ENCODE data around the gene URGCP.

DNA sequence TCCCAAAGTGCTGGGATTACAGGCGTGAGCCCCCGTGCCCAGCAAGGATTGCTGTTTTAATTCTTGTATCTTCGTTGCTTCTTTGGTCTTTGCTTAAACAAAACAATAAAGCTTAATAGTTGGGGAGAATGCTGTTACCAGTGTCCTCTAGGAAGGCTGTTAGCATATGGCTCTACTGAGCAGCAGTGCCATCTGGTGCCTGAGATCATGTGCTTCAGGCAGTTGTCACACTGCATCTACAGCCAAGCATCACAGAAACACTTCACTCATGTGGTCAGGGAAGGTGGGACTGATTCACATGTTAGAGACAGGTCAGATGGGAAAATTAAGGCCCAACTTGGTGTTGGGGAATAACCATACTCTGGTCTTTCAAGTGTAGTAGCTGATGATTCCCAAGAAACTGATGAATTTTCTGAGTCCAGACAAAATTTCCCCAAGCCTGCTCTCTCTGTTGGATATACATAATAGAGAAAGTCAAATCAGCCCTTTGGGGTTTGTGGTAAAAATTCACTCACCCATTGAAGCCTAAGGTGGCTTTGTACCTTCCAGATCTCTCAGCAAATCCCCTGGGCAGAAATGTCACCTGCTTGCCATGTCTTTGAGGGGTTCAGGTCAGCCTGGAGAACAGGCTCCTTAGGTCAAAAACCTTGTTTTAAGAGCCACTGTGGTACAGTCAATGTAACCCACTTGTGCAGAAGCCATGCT, 48.3 kb upstream of the URGCP start:
- TF ChIP-seq, protein P1, sequence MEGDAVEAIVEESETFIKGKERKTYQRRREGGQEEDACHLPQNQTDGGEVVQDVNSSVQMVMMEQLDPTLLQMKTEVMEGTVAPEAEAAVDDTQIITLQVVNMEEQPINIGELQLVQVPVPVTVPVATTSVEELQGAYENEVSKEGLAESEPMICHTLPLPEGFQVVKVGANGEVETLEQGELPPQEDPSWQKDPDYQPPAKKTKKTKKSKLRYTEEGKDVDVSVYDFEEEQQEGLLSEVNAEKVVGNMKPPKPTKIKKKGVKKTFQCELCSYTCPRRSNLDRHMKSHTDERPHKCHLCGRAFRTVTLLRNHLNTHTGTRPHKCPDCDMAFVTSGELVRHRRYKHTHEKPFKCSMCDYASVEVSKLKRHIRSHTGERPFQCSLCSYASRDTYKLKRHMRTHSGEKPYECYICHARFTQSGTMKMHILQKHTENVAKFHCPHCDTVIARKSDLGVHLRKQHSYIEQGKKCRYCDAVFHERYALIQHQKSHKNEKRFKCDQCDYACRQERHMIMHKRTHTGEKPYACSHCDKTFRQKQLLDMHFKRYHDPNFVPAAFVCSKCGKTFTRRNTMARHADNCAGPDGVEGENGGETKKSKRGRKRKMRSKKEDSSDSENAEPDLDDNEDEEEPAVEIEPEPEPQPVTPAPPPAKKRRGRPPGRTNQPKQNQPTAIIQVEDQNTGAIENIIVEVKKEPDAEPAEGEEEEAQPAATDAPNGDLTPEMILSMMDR (conservative IDR thresholded peaks at IDR 0.05 in 1 of 2, IDR thresholded peaks at IDR 0.05 in 1 of 2; ENCODE audit: low read depth in 1 of 2, low read length in 2 of 2) = peak; percentile 49 to 62
- TF ChIP-seq EZH2 (IDR thresholded peaks at IDR 0.05; ENCODE audit: low read length, missing control alignments) = no peak
